ENCODE results near the gene C1GALT1.

- TF ChIP-seq CTCF (IDR thresholded peaks at IDR 0.05) (no peak), POLR2A (IDR thresholded peaks at IDR 0.05) (no peak)
Measured at GRCh38 chr7:7178081-7178480, 4.3 kb upstream of the C1GALT1 start.

Measured in lower leg skin (tissue), 3 donors.